Measurements from ENCODE around the gene CRACR2A.

CRACR2A gene

DNA sequence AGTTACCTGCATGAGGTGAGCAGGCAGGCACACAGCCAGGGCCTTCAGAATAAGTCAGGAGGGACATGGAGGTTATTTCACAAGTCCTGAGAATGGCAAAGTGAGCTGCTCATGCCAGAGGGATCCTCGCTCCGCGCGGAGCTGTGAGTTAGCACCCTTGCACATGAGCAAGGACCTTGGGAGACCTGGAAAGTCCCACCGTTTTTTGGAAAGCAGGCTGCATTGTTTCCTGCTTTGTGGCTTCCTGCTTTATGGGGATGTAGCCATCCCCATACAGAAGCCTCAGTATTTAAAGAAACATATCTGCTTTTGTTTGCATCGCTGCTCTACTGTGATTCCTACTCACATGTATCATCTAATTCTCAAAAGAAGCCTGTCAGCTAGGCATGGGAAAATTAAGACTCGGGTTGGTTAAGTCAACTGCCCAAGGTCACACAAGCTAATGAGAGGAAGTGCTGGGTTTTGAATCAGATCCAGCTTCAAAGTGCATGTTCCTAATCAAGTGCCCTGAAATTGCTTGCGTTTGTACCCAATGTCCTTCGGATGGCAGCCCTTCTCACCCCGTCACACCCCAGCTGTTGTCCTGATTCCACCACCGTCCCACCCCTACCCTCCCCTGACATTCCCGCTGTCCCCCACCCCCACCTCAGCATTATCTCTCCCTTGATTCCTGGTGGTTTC, 106.2 kb downstream of the CRACR2A start:
- no peak for DNase-seq

DNA sequence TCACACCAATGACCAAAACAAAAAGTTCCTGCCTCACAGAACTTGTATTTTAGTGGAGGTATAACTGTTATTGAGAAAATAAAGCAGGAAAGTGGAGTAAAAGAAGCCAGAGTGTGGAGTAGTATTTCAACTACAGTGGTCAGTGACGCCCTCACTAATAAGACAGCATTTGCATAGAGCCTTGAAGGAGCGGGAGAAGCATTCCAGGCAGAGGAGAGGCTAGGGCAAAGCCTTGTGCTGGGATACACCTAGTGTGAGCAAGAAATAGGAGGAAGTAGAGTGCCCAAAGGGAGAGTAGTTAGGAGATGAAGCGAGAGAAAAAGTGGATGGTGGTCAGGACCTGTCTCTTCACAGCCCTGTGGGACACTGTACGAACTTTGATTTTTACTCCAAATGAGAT, 107.8 kb downstream of the CRACR2A start:
- DNase-seq, result no peak

DNA sequence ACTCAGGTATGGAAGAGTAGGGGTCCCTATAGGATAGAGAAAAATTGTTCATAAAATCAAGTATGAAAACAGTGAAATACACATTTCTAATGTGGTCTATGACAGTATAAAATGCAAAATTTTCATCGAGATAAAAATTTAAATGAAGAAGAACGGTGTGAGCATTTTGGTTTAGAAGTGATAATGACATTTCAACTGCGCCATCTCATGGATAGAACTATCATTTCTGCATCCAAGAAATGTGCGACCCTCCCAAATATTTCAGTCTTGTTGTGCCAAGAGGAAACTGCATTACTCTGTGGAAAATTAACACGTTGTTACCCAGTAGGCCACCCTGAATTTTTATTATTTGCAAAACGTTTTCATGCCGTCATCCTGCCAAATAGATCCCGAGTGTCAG, 108.8 kb downstream of the CRACR2A start:
- no peak for DNase-seq

DNA sequence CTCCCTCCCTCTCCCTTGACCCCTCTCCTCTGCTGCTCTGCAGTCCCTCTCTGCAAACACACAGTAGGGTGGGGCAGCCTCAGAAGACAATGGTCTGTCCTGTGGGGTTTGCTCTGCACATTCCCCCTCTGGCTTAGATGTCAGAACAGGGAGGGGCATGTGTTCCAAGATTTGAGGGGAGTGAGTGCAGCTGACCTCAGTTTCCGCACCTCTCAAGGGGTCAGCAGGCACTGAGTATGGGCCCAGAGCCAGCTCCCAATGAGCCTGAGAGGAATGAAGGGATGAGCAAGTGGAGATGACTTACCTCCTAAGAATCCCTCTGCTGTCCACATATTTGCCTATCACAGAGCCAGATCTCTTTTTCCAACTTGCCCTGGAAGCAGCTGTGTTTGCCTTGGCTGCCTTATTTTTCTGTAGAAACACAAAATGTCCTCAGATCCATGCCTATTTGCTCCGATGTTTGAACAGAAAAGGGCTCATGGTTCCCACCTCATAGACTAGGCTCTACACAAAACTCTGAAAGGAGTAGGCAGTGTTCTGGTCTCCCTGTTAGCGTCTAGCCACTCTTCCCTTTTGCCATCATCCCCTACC, 111.4 kb downstream of the CRACR2A start:
- DNase-seq, result no peak

DNA sequence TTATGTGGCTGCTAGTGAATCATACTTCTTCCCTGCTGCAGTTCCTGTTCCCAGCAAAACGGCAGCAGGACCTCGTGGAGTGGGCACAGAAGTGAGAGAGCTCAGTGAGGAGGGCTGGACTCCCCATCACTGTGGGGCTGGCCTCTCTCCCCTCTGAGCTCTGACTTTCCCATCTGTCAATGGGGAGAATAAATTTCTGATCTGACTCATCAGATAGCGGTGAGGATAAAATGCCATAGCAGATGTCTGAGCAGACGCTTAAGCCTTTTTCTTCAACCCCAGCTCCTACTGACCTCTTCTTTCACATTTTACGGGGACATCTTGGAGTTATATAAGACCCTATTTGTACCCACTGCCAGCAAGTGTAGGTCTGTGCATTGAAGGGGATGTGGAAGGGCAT, 116.6 kb downstream of the CRACR2A start:
- no peak for DNase-seq

DNA sequence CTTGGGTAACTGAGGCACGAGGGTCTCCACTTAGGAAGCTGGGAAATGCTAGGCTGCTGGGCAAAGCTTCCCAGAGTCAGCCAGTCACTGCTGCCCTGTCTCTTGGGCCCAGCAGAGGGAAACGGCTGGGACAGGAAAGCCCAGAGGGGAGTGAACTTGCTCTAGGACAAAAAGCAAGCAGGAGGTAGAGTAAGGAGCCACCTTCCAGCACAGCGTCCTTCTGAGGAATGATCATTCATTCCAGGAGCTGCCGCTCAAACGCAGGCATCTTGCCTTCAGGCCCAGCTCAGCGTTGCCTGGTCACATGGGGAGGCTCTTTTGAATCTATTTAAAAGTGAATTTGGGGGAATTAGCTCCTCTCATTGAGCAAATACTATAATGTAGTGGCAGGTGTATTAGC, 118.6 kb downstream of the CRACR2A start:
- DNase-seq, result no peak

DNA sequence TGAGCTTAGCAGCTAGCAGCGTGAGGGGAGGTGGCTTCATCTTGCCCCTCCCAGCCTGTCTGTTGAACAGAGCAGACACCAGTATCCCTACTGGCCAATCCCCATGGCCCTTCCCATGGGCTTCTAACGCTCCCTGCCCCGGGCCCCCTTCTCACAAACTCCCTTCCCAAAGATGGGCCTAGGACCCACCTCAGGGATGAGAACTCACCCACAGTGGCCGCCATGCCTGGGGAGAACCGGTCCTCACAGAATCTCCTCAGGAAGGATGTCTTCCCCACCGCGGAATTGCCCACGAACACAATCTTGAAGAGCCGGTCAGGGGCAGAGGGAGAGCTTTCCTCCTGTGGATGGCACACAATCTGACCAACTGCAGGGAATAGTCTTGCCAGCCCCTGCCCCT, 119.5 kb downstream of the CRACR2A start:
- no peak for DNase-seq

DNA sequence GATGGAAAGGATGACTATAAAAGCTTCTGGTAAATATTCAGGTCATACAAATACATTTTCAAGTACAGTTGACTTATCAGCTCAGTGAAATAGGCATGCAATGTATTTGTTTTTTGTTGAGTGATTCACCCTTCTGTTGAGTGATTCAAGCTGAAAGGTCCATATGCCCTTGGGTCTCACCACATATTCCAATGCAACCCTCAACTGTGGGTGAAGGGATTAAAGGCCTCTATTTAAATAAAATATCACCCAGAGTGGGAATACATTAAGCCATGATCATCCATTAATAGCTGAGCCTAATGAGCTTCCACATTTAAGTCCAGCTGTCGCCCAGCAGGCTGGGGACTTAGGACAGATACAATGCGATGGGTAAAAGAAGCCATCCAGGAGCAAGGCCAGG, 120.2 kb downstream of the CRACR2A start:
- no peak for DNase-seq

DNA sequence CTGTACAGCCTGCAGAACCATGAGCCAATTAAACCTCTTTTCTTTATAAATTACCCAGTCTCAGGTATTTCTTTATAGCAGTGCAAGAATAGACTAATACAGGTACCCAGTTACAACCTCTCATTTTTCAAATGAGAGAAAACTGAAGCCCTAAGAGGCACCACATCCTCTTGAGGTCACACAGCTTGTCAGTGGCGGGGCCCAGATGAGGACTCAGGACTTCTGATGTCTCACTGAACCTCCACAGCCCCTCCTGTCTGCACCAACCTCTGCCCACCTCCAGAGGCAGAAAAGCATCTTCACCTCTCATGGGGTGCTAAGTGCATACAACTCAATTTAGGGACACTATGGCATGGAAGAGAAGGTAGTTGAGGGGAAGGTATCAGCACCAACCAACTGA, 120.7 kb downstream of the CRACR2A start:
- DNase-seq, result no peak

DNA sequence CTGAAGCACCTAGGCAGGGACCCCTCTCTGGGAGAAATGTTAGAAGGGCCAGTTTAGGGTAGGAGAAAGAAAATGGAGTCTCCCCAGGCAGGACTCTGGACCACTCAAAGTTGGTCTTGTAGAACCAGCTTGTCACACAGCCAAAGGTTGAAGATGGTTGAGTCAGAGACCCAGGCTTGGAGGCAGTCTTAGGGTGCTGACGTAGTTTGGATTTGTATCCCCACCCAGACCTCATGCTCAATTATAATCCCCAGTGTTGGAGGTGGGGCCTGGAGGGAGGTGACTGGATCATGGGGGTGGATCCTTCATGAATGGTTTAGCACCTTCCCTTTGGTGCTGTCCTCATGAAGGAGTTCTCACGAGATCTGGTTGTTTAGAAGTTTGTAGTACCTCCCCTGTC, 121.2 kb downstream of the CRACR2A start:
- no peak for DNase-seq

DNA sequence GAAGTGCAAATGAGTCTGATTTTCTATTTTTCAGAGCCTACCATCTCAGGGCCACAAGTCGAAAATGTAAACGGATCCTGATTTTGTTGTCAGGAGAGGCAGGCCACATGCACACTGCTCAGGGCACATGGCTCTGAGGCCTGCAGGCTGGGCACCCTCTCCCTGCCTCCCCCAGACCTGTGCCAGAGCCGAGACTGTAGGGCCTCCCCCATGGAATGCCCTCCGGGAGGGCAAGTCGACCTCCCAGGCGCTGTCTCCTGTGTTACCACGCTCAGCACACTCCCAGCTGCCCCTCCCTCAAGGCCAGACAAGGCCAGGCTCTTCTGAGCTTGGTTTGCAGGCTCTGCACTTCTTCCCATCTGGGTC, 121.7 kb downstream of the CRACR2A start:
- DNase-seq, result no peak

DNA sequence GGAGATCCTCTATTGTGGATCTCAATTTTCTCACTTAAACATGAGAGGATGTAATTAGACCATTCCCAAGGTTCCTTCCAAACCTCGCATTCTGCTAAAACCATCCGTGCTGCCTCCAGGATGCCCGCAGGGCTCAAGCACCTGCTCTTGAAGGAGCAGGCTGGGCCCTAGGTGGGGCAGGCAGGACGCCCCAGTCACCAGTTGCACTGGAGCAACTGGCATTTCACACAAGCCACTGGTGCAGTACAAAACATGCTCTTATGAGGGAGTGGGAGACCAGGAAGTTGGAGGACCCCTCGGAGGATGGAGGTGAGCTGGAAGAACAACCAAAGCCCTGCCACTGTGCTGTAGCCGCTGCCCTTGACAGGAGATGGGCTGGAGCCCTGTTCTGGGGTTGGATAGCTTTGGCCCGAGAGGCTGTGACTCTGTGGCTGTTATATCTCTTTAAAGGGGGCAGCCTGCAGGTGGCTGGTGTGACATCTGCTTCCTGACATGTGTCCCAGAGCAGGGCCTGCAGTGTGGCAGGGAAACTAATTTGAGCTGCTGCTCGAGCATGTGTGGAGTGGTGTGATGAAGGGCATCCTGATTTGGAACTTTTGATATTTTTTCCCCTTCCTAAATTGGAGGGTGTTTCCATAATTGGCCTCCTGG, 122.2 kb downstream of the CRACR2A start:
- no peak for DNase-seq

DNA sequence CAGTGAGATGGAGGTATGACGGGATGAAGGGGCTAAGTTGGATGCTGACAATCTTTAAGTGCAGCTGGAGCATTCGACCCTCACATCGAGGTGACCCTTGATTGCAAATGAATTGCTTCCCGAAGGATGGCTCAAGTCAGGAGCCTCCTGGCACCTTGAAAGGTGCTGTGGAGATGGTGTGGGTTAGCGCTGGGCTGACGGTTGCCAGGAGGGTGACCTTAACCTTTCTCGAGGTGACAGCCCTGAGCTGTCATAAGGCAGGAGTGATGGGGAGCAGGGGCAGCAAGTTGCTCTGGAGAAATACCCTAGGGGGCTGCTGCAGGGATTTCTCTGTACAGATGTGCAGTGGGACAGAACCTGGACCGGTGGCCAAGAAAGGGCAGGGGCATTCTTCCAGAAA, 122.8 kb downstream of the CRACR2A start:
- no peak for DNase-seq

DNA sequence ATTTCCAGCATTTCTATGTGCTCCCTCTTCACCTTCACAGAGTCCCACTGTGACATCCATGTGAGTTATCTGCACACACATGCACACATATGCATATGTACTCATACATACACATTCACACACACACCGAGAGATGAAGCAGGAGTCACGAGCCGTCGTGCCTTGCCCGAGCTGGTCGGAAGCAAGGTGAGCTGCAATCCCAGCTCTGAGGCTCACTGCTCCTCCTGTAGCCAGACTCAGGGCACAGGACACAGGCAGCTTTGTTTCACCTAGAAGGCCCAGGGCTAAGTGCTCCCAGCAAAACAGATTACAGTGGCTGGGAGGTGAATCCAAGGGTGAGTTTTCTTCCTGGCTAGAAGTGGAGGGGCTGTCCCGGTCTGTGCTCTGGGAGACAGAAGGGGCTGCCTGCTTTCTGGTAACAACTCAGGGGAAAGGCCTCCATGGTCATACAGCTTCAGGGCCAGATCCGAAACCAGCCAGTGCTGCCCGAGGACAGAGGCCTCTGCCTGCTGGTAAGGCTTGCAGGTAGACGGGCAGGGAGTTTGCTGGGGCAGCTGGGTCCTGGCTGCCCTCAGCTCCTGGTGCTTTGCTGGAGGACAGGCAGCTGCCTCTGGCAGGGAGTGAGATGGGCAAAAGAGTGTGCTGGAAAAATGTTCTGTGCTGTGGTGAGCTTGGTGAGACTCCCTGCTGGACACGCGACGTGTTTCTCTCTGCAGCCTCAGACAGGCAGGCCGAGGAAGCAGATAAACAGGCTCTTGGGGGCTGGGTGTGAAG, 123.7 kb downstream of the CRACR2A start:
- DNase-seq, result no peak

DNA sequence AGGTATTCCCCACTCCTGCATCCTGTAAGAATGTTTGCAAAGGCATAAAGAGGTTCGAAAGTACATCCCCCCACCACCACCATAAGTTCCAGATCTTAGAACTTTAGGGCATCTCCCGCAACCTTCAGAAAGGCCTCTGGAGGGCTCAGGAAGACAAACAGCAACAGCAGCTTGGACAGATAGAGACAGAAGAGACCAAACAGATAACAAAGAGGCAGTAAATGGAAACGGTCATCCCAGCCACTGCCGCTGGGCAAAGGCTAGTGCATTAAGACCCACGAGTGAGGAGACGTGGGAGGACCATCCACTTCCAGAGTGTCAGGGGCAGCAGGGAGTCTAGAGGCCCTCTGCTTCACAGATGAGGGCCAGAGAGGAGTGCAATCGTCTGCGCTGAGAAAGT, 124.3 kb downstream of the CRACR2A start:
- DNase-seq, result no peak

DNA sequence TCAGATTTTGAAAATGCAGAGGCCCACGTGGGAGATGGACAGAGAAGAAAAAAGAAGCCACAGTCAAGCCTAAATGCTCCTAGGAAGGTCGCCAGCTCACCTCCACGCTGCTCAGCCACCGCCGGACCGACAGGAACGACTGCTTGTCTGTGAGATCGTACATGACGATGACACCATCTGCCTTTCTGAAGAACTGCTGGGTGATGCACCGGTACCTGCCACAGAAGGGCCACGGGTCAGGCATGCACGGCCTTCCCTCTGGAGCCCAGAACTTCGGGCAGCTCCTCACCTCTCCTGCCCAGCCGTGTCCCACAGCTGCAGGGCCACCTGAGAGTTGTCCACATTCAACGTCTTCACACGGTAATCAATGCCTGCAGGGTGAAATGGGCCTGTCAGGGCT, 125.6 kb downstream of the CRACR2A start:
- no peak for DNase-seq

DNA sequence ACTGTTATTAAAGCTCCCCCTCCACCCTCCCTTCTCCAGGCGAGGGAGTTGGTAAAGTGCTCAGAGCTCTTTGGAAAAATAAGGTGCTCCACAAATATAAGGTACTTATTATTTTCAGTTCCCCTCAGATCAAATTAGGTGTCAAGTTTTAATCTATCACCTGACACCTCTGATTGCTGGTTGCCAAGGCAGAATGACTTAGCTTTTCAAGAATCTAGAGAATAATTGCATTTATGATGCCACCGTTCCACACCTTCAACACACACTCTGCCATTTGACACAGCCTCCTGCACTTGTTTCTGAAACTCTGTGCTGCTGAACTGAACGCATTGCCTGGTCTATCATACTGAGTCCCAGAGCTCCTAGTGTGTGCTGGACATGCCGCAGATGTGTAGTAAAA, 128.6 kb downstream of the CRACR2A start:
- no peak for DNase-seq

DNA sequence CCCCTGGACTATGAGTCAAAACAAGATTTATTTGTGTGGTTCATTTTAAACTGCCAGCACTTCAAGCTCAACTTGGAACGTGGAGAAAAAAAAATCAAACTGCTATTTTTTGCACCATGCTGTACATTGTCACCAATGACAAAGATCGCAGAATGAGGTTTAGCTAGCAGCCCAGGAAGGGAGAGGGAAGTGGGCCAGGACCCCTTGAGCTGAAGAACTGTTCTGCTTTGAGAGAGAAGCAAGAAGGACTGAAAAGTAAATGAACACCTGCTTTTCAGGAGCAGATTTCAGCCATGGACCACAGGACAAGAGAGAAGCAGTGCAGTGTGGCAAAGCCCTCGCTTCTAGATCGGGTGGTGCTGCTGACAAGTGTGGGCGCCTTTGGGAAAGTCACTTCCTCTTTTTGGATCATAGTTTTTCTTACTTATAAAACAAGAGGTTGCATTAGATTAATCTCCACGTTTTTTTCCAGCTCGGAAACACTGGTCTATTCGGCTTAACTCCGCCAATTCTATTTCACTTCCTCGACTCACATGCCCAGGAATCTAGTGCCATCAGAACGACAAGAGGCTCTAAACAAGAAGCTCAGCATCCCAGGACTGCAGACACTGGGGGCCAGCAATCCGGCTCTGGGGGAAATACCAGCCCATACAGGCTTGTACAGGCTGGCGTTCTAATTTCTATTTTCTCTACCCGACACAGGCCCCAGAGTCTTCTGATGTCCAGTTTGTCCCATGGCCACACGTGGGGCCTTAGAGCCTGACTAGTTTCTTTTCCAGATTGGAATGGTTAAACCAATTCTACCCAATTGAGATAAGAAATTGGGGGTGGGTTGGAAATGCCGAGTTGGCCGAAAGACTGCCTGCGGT, 129.9 kb downstream of the CRACR2A start:
- no peak for DNase-seq

DNA sequence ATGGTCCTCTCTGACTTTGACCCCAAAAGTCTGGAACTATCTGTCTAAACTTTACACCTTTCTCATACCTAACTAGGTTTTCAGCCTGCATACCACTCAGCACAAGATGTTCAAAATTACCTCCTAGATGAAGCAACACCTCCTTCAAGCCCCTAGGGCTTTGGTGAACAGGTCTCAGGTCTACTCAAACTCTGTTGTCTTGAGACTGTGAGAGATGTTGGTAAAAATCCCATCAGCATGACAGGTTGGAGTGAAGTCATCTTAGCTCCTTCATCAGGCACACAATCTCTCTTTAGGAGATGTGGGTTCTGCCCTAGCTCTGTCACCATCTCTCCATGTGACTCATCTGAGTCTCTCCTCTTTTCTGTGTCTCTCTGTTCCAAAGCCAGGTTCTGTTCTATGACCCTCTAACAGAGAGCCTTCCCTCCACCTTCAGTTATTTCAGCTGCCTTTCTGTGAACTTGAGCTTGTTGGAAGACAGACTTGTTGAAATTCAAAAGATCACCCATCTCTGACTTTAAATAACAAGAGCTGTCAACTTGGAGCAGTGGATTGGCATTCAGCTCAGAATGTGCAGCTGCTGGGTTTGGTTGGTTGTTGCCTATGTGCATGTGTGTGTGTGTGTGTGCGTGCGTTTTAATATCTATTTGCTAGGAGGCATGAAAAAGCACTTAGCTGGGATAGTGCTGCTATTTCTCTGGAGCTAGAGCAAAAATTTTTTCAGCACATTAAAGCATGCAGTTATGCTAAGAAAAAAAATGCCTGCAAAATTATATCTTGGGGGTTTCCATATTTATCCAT, 130.7 kb downstream of the CRACR2A start:
- DNase-seq, result no peak

DNA sequence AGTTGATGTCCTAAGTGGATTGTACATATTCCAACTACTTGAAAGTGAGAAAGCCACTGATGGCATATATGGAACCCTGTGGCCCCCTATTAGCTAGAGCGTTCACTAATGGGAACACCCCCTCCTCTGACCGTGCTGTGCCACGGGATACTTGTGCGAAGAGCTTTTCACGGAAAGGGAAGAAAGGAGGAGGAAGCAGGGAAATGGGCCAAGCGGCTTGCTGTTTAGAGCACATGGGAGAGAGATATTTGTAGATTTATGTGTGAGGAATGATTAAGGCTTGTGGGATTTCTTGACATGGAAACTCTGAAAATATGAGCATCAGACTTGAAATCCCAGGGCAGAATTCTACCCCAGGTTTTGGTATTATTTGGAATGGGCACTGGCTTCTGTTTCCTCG, 132.1 kb downstream of the CRACR2A start:
- DNase-seq, result no peak

DNA sequence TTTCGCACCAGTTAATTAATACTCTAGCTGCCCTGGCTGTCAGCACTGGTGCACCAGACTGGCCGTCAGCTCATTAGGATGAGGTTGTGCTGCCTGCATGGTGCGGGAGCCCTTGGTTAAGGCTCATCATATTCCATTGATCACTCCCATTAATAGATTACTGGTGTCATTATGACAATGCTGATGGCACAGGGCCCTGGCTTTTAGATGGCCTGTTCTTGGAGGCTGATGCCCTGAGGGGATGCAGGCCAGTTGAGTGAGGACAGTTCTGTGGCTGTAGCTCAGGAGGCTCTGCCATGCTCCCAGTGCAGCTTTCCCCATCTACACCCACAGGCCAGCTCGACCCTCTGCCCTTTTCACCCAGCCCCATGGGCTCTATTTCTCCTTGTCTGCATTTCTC, 135.3 kb downstream of the CRACR2A start:
- no peak for DNase-seq

DNA sequence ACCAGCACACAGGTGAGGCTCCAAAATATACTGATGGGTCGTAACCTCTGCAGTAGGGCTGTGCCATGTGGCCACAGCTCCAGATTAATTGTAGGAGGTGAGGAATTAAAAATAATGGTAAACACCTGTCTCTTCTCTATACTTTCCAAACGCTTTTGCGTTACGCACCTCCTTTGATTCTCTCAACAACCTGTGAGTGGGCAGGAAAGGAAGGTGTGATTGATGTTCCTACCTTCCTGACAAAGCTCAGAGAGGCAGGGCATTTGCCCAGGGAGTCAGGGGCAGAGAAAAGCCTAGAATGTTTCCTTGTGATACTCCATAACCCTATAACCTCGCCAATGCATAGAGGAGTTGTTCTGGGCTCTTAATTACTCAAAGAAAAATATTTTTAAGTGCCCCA, 137.0 kb downstream of the CRACR2A start:
- DNase-seq, result no peak

Data from activated naive CD4-positive, alpha-beta T cell treated with anti-CD3 and anti-CD28 coated beads, Interleukin-2, amount 50 U/mL, for 16 hours (primary cell).